Neural cell (in vitro differentiated cells): ENCODE results near the gene KAT8. TPM values are rescaled to one million over a fixed set of nuclear protein-coding genes. Genes with fewer than 3 reads are reported as not detected.

ENCODE experiments used
- H2AFZ ChIP-seq: fragments of 200-600, 300-800 bp; sonication (generic), shearing (Covaris generic); 2 replicates; pipeline ENCODE4 v1.6.0; 2014; ENCODE audit warnings: low read depth, mild to moderate bottlenecking, antibody characterized with exemption, low read length, moderate library complexity
- H3F3A ChIP-seq: fragments of 200-600 bp; shearing (Covaris generic); 2 replicates; pipeline ENCODE4 v1.6.1; 2016; ENCODE audit warnings: mild to moderate bottlenecking, moderate library complexity, mixed read lengths, antibody characterized with exemption, low read length; ENCODE audit not compliant: insufficient read depth, poor library complexity, severe bottlenecking
- H3K27ac ChIP-seq: fragments of 200-600, 300-800 bp; sonication (generic), shearing (Covaris generic); 2 replicates; pipeline ENCODE4 v1.5.1; 2014; ENCODE audit warnings: mild to moderate bottlenecking, low read length, moderate library complexity
- H3K27me3 ChIP-seq: fragments of 300-800, 200-600 bp; sonication (generic), shearing (Covaris generic); 2 replicates; pipeline ENCODE4 v1.6.0; 2014; ENCODE audit warnings: mild to moderate bottlenecking, low read depth, low read length, moderate library complexity; ENCODE audit not compliant: insufficient read depth
- H3K36me3 ChIP-seq: fragments of 300-800, 200-600 bp; sonication (generic), shearing (Covaris generic); 2 replicates; pipeline ENCODE4 v1.5.1; 2014; ENCODE audit warnings: mild to moderate bottlenecking, antibody characterized with exemption, low read length, moderate library complexity; ENCODE audit not compliant: insufficient read depth
- H3K4me2 ChIP-seq: fragments of 300-800, 200-600 bp; sonication (generic), shearing (Covaris generic); 2 replicates; pipeline ENCODE4 v1.6.0; 2014; ENCODE audit warnings: mild to moderate bottlenecking, low read length
- H3K4me3 ChIP-seq: fragments of 300-800, 200-600 bp; sonication (generic), shearing (Covaris generic); 2 replicates; pipeline ENCODE4 v1.5.1; 2014; ENCODE audit warnings: mild to moderate bottlenecking, low read length, moderate library complexity
- H3K79me2 ChIP-seq: fragments of 200-600 bp; shearing (Covaris generic); replicated peaks from 2 replicates; pipeline ENCODE4 v1.6.0; 2014; ENCODE audit warnings: mild to moderate bottlenecking, low read length, moderate library complexity; ENCODE audit not compliant: insufficient read depth
- H3K9ac ChIP-seq: fragments of 300-800, 200-600 bp; sonication (generic), shearing (Covaris generic); 2 replicates; pipeline ENCODE4 v1.6.1; 2016; ENCODE audit warnings: mild to moderate bottlenecking, low read length, mixed read lengths
- H3K9me2 ChIP-seq: fragments of 200-600 bp; shearing (Covaris generic); 2 replicates; pipeline ENCODE4 v1.6.1; 2016; ENCODE audit warnings: mild to moderate bottlenecking, low read length, mixed read lengths; ENCODE audit not compliant: insufficient read depth
- H3K9me3 ChIP-seq: fragments of 200-600, 300-800 bp; sonication (generic), shearing (Covaris generic); 2 replicates; pipeline ENCODE4 v1.6.1; 2016; ENCODE audit warnings: mild to moderate bottlenecking, mixed run types, low read length, moderate library complexity, mixed read lengths
- H4K20me1 ChIP-seq: fragments of 200-600 bp; shearing (Covaris generic); 2 replicates; pipeline ENCODE4 v1.6.1; 2016; ENCODE audit warnings: mild to moderate bottlenecking, mixed run types; ENCODE audit not compliant: insufficient read depth
- EP300 ChIP-seq: fragments of 450-650 bp; conservative IDR thresholded peaks from 2 replicates; pipeline ENCODE4 v1.6.1; 2014; ENCODE audit warnings: antibody characterized with exemption, mild to moderate bottlenecking, moderate library complexity; ENCODE audit not compliant: poor library complexity, severe bottlenecking
- EZH2 ChIP-seq: fragments of 200-600, 300-800 bp; shearing (Covaris generic), sonication (generic); IDR thresholded peaks from 2 replicates; pipeline ENCODE4 v1.6.1; 2014; ENCODE audit warnings: antibody characterized with exemption, low read length, borderline replicate concordance, mild to moderate bottlenecking; ENCODE audit not compliant: insufficient read depth, poor library complexity, severe bottlenecking
- MXI1 ChIP-seq: fragments of 450-650 bp; conservative IDR thresholded peaks from 2 replicates; pipeline ENCODE4 v1.6.1; 2014; ENCODE audit warnings: antibody characterized with exemption, mild to moderate bottlenecking; ENCODE audit not compliant: poor library complexity, severe bottlenecking
- POLR2AphosphoS5 ChIP-seq: IDR thresholded peaks from 2 replicates; pipeline ENCODE4 v1.6.1; 2012
- RAD21 ChIP-seq: fragments of 450-650 bp; conservative IDR thresholded peaks from 2 replicates; pipeline ENCODE4 v1.6.1; 2014; ENCODE audit warnings: antibody characterized with exemption, mild to moderate bottlenecking, moderate library complexity
- SMC3 ChIP-seq: fragments of 450-650 bp; conservative IDR thresholded peaks from 2 replicates; pipeline ENCODE4 v1.6.1; 2014; ENCODE audit warnings: antibody characterized with exemption, mild to moderate bottlenecking, moderate library complexity; ENCODE audit not compliant: poor library complexity
- TAF1 ChIP-seq: IDR thresholded peaks from 2 replicates; pipeline ENCODE4 v1.6.1; 2012; ENCODE audit warnings: low read depth
- polyA plus RNA-seq: library from polyadenylated mRNA; depleted of rRNA; stranded (reverse); fragments of >200 nt; gene quantifications from 2 replicates; pipeline ENCODE4 v1.2.3, GENCODE V29; 2014
- TF ChIP-seq, protein P1 (sequence below): fragments of 450-650 bp; IDR thresholded peaks from 2 replicates; pipeline ENCODE4 v1.5.1; 2014; ENCODE audit warnings: antibody characterized with exemption, mild to moderate bottlenecking, moderate library complexity; ENCODE audit not compliant: poor library complexity, severe bottlenecking
- TF ChIP-seq, protein P2 (sequence below): IDR thresholded peaks from 2 replicates; pipeline ENCODE4 v1.6.1; 2012; ENCODE audit warnings: borderline replicate concordance

The KAT8 gene
- polyA plus RNA-seq, 1 donor from 2014 or later = 98.0 TPM

DNA sequence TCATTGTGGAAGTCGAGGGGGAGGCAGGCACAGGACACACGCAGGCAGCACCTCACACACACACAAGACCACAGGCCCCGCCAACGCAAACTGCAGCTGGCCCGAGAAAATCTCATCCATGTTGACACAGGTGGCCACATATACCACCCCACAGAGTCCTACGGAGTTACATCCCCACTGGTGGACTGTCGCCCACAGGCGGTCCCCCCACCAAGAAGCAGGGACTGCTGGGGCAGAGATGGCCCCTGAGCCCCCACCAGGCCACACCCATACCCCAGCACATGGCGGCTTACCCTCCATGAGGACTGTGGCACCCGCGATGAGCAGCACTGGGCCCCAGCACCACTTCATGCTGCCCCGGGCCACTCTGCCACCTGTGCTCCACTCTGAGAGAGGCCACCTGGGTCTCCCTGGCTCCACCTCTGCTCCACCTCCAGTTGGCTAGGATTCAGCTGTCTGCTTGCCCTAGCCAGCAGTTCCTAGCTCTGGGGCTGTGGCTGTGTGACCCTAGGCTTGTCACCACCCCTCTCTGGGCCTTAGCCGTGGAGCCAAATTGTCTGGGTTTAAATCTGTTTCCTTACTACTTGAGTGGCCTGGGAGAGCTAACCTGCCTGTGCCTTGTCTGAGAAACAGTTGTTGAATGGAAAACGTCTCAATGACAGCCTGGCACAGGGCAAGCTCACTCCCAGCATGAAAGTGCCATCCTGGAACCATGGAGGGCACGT lies 28.8 kb upstream of the KAT8 start, which contains the start of gene PRSS53:
PRSS53 (minus strand) TSS at position 485 of the 725 bp plus-strand sequence; CDS start at position 351, 134 bp downstream.
- Histone ChIP-seq H3K4me2 (no peak within 1 kb of the TSS), H3K9me2 (no peaks in the 10 kb centered on the region), H4K20me1 (no peaks in the 10 kb centered on the region), H3K79me2 (peaks cover 11% of the 10 kb centered on the region), H3K4me3 (no peak within 1 kb of the TSS), H3K27ac (no peak within 1 kb of the TSS), H3K9me3 (no peaks in the 10 kb centered on the region), H3F3A (no peaks in the 10 kb centered on the region), H3K36me3 (no peaks in the 10 kb centered on the region), H3K9ac (no peak within 1 kb of the TSS), H2AFZ (no peak within 1 kb of the TSS), H3K27me3 (no peaks in the 10 kb centered on the region)
- TF ChIP-seq MXI1 (no peak), RAD21 (no peak), EP300 (no peak), EZH2 (no peak), POLR2AphosphoS5 (no peak), SMC3 (no peak), TAF1 (no peak)
- TF ChIP-seq, protein P1, sequence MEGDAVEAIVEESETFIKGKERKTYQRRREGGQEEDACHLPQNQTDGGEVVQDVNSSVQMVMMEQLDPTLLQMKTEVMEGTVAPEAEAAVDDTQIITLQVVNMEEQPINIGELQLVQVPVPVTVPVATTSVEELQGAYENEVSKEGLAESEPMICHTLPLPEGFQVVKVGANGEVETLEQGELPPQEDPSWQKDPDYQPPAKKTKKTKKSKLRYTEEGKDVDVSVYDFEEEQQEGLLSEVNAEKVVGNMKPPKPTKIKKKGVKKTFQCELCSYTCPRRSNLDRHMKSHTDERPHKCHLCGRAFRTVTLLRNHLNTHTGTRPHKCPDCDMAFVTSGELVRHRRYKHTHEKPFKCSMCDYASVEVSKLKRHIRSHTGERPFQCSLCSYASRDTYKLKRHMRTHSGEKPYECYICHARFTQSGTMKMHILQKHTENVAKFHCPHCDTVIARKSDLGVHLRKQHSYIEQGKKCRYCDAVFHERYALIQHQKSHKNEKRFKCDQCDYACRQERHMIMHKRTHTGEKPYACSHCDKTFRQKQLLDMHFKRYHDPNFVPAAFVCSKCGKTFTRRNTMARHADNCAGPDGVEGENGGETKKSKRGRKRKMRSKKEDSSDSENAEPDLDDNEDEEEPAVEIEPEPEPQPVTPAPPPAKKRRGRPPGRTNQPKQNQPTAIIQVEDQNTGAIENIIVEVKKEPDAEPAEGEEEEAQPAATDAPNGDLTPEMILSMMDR = no peak
- TF ChIP-seq, protein P2, sequence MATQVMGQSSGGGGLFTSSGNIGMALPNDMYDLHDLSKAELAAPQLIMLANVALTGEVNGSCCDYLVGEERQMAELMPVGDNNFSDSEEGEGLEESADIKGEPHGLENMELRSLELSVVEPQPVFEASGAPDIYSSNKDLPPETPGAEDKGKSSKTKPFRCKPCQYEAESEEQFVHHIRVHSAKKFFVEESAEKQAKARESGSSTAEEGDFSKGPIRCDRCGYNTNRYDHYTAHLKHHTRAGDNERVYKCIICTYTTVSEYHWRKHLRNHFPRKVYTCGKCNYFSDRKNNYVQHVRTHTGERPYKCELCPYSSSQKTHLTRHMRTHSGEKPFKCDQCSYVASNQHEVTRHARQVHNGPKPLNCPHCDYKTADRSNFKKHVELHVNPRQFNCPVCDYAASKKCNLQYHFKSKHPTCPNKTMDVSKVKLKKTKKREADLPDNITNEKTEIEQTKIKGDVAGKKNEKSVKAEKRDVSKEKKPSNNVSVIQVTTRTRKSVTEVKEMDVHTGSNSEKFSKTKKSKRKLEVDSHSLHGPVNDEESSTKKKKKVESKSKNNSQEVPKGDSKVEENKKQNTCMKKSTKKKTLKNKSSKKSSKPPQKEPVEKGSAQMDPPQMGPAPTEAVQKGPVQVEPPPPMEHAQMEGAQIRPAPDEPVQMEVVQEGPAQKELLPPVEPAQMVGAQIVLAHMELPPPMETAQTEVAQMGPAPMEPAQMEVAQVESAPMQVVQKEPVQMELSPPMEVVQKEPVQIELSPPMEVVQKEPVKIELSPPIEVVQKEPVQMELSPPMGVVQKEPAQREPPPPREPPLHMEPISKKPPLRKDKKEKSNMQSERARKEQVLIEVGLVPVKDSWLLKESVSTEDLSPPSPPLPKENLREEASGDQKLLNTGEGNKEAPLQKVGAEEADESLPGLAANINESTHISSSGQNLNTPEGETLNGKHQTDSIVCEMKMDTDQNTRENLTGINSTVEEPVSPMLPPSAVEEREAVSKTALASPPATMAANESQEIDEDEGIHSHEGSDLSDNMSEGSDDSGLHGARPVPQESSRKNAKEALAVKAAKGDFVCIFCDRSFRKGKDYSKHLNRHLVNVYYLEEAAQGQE = no peak

DNA sequence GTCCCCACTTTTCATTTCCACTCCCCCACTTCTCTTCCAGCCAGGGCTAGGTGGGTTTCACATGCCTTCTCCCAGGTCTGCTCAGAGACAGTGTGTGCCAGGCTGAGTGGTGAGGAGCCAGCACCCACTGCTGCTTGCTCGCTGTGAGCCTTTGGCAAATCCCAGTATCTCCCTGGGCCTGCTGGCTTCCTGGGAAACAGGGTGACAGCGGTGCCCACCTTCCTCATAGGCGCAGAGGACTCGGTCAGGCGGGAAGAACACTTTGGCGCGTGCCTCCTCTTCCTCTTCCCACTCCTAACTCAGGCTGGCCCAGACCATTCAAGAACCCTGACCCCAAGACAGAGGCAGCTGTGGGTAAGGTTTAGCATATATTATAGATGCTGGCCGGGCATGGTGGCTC lies 28.3 kb upstream of the KAT8 start:
- H3K27ac ChIP-seq = no peak overlapping the region
- no peaks in the 10 kb centered on the region for H3K9me3 ChIP-seq
- peaks cover 11% of the 10 kb centered on the region for H3K79me2 ChIP-seq
- no peak overlapping the region for H2AFZ ChIP-seq
- H3K9ac ChIP-seq = no peak overlapping the region
- TF ChIP-seq POLR2AphosphoS5 (no peak), EP300 (no peak), EZH2 (no peak), TAF1 (no peak), SMC3 (no peak), RAD21 (no peak), MXI1 (no peak)
- TF ChIP-seq, protein P2 = no peak
- TF ChIP-seq, protein P1 = no peak
- no peaks in the 10 kb centered on the region for H3K27me3 ChIP-seq
- no peaks in the 10 kb centered on the region for H3K36me3 ChIP-seq
- no peaks in the 10 kb centered on the region for H3F3A ChIP-seq
- no peaks in the 10 kb centered on the region for H3K9me2 ChIP-seq
- H3K4me3 ChIP-seq = no peak overlapping the region
- no peaks in the 10 kb centered on the region for H4K20me1 ChIP-seq
- H3K4me2 ChIP-seq = no peak overlapping the region
